Measurements from ENCODE around the gene ARPC2.

DNA sequence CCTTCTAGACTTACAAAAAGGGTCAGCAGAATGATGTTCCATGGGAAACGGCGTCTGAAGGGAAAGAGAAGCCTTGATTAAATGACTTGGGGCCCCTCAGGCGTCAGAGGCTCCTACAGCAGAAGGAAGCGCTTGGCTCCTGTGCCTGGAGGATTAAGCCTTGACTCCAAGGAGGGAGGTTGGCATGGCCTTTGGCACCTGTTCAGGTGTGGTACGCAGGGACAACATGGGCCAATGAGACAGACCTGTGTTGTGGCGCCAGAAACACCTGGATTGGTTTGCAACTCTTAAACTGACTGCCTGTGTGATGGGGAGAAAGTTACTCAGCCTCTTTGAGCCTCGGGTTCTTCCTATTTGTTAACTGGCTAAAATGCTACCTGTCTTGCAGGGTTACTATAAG lies 60.9 kb downstream of the ARPC2 start:
- TF ChIP-seq, protein P1, sequence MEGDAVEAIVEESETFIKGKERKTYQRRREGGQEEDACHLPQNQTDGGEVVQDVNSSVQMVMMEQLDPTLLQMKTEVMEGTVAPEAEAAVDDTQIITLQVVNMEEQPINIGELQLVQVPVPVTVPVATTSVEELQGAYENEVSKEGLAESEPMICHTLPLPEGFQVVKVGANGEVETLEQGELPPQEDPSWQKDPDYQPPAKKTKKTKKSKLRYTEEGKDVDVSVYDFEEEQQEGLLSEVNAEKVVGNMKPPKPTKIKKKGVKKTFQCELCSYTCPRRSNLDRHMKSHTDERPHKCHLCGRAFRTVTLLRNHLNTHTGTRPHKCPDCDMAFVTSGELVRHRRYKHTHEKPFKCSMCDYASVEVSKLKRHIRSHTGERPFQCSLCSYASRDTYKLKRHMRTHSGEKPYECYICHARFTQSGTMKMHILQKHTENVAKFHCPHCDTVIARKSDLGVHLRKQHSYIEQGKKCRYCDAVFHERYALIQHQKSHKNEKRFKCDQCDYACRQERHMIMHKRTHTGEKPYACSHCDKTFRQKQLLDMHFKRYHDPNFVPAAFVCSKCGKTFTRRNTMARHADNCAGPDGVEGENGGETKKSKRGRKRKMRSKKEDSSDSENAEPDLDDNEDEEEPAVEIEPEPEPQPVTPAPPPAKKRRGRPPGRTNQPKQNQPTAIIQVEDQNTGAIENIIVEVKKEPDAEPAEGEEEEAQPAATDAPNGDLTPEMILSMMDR (IDR thresholded peaks at IDR 0.05): no peak
- no peak for TF ChIP-seq POLR2AphosphoS5 (IDR thresholded peaks at IDR 0.05)
- no peak for TF ChIP-seq POLR2A (IDR thresholded peaks at IDR 0.05)

All from transverse colon (tissue), 4 donors.